HL-60/S4 (cell line): ENCODE results near the gene MARCHF9.

ENCODE experiments used
- in situ Hi-C: fragments of 300-500 bp; cut with MboI; formaldehyde crosslinking; loops from 2 replicates; pipeline ENCODE4 v1.14.3; 2022; ENCODE audit warnings: low sequenced_read_pairs

Gene MARCHF9

DNA sequence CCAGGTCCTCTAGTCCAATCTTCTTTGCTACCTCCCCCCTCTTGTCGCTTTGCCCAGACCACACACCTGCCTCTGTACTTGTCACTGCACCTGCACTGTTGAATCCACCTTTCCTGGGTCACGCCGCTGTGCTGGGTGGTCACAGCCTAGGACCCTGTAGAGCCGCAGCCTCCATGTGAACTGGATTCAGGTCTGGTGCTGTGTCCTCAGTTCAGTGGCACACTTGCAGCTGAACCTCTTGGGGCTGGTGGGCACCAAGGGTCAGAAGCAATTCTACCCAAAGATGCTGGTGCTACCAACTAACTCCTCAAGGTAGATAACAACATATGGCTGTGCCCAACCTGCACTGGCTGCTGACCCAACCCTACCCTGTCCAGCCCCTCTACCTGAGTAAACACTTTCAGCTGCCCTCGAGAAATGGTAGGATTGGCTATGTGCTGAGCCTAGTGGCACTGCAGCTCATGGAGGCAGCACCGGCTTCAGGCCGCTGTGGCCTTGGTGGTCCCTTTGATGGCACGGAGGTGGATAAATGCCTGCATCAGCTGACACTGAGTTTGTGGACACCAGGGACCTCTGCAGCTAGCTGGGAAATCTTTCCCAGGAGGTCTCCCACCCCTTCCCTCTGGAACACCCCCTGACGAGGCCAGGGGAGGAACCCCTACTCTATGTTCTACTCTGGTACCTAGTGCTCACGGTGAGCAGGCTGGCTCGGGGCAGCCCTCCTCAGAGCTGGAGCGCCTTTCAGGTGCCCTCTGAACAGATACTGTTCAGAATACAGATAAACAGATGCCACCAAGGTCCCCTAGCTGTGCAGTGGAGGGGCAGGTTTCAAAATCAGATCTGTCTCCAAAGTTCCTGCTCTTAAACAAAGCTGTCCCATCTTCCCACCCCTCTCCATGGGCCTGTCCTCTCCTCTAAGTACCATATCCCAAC lies 30.6 kb upstream of the MARCHF9 start:
- in situ Hi-C loops, result no loop called here

DNA sequence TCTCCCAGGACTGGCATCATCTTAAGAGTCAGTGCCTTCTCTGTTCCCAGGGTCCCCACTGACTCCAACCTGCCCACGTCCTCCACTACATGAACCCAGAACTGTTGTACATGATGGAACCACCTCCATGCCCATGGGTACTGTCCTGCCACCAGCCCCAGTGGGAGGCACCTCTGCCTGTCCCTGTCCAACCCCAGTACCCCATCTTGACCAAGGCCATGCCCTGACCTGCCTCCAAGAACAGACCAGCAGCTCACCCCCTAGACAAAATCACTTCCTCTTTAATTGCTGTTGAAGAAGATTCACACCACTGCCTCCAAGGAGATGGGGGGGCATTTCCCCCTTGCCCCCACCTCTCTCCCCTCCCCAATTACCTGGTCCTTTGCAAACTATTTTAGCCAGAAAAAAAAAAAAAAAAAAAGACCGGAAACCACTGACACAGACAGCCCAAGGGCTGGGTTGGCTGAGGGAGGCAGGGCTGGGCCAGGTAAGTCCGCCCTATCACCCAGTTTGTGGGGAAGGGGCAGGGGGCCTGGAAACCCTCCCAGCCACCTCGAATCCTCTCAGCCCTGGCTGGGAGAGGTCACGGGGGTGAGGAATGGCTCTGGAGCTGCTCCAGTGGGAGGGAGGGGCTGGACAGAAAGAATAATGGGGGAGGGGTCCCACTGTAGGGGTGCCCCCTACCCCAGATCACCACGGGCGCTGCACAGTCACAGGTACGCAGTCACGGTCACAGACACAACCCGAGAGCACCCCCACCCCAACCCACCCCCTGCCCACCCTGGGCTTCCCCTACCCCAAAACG lies 29.8 kb upstream of the MARCHF9 start:
- in situ Hi-C loops, result no loop called here

DNA sequence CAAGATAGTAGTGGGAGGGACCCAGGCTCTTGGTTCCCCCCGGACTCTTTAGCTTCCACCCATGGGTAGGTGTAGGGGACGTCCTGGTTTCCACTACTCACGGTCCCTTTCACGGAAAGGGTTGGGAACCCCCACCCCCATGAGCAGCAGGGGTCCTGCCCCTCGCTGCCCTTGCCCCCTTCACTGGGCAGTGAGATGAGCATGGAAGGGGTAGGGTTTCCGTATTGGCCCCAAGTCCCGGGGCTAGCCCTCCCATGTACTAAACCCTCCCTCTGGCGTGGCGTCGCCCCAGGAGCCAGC lies 29.1 kb upstream of the MARCHF9 start:
- in situ Hi-C loops, result no loop called here

DNA sequence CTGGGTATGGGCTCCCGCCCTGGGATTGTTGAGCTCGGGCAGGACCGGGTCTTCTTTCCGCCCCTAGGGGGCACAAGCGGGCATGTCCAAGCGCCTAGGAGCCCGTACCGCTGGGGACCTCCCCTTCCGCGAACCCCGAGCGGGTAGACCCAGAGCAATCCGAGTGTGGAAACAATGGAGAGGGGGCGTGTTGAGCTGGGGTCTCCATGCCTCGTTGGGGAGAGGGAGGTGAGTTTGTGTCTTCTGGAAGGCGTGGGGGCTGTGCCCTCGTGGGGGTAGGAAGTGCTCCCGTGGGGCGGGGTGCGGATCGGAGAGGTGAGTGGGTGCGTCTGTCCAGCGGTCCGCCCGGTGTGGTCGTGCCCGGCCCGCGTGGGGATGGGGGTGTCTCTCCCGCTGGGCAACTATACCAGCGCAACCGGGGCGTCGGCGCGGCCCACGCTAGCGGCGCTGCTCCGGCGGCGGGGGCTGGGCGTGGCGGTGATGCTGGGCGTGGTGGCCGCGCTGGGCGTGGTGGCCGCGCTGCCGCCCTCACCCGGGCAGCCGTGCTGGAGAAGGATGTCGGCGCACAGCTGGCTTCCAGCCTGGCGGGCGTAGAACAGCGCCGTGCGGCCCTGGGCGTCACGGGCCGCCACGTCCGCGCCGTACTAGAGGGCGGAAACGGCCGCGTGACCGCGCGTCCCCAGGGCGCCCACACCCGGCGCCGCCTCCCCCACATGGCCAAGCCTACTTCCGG lies 28.6 kb upstream of the MARCHF9 start:
- in situ Hi-C loops, result no loop called here

DNA sequence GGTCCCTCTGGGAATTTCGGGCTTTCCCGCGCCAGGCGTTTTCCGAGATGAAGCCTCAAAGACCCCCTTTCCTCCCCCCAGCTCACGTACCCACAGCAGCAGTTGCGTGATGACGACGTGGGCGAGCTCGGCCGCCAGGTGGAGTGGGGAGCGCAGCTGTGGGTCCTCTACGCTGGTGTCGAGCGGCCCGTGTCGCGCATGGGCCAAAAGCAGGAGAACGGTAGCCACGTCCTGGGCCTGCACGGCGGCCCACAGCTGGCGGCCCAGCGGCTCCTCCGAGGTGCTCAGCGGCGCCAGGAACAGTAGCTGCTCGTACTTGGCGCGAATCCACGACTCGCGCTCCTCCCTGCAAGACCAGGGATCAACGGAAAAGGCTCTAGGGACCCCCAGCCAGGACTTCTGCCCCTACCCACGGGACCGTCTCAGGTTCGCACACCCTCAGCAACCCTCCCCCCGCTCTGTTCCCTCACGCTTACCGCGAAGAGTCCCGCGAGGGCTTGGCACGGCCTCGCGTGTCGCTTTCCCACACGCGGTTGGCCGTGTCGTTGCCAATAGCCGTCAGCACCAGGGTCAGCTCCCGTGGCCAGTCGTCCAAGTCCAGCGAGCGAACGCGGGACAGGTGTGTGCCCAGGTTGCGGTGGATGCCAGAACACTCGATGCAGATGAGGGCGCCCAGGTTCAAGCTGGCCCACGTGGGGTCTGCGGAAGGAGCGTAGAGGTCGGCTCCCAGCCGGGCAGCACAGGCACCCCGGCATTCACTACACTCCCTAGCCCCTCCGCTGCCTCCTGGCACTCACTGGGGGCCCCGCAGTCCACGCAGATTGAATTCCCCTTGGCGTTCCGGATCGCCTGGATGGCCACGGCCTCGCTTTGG lies 27.8 kb upstream of the MARCHF9 start:
- in situ Hi-C loops, result no loop called here

DNA sequence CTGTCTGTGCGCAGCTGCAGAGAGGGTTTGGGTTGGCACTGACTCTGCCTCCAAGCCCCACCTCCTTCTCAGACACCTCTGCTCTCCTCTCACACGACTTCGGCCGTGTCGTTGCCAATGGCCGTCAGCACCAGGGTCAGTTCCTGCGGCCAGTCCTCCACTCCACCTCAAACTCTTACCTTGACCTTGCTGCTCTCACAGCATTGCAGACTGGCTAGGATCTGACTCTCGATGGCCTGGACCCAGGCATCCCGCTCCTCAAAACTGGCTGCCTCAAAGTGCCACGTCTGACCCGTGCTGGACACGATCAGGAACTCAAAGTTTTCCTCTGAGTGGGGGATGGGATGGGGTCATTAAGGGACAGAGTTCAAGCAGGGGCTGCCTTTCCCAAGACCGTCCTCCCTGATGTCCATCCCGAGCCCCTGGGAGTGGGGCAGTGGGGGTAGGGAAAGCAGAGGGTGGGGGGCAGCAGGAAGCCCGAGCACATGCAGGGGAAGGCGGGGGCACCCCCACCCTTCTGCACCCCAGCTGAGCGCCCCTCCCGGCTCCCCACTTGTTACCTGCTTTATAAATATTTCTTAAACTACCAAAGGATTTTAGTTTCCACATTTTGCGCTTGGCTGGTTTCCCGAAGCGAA lies 27.0 kb upstream of the MARCHF9 start:
- in situ Hi-C loops, result no loop called here

DNA sequence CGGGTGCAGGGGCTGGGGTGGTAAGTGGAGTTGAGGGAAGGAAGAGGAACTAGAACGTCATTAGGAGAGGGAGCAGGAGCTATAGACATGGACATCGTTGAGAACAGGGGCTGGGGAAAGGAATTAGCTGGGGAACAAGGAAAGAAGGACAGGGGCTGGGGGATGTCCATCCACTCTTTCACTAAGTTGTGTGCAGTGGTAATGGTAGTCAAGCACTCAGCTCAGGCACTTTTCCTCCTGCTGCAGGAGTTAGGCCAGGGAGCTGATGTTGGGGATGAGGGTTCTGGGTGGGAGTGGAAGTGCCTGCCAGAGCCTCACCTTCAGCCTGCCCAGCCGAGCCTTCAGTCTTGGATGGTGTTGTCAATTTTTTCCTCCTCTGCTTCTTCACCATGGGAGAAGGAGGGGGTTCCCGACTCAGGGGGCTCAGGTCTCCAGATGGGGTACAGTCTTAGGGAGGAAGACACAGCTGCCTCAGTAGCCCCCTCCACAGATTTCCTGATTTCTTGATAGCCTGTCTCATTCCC lies 25.5 kb upstream of the MARCHF9 start:
- in situ Hi-C loops, result no loop called here

DNA sequence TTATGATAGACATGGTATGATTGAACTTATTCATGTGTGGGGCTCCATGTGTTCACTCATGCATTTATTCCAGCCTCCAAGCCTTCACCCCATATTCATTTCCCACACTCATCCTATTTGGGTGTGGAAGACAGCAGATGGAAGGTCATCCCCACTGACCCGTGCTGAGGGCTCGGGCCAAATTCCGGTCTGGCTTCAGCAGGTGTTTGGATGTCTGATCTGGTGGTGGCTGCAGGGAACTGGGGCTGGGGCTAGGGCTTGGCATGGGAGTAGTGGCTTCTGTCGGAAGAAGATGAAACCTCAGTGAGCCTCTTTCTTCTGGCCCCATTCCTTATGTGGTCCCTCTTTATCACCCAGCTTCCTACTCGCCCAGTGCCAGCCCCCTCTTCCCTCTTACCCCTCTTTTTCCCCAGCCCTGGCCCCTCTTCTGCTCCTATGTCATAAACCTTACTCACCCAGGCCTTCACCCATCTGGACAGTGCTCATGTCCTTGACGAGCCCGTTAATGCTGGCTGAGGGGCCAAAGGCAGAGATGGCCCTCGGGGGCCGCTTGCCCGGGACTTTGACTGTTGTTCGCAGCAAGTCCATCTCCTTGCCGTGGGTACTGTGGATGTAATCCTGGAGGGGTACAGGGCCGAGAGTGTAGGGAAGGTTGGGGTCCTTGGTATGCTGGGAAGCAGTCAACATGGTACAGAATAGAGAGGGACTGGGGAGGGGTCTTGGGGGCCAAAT lies 24.4 kb upstream of the MARCHF9 start:
- in situ Hi-C loops, result no loop called here

DNA sequence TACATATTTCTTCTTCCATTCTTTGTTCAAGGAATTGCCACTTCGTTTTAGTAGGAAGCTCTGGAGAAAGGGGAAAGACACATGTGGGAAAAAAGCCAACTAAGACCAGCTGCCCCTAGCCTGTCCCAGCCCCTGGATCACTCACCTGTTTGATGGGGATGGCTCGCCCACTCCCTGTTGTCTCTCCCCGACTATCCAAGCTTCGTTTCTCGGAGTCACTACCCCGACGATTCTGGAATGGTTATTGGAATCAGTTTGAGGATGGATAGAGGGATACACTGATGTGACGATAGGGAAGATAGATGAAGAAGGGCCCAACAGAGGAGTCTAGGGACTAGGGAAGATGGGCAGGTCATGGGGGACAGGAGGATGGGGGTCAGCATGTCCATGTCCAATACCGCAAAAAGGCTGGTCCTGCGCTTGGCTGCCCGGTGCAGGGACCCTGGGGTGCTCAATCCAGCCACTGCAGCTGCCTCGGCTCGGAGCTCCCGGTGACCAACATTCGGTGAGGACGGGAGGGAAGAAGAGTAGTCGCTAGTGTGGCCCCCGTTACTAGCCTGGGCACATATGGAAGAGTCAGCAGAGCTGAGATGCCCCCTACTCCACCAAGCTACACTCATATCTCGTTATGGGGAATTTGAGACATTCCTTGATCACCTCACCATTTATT lies 23.4 kb upstream of the MARCHF9 start:
- in situ Hi-C loops, result no loop called here

DNA sequence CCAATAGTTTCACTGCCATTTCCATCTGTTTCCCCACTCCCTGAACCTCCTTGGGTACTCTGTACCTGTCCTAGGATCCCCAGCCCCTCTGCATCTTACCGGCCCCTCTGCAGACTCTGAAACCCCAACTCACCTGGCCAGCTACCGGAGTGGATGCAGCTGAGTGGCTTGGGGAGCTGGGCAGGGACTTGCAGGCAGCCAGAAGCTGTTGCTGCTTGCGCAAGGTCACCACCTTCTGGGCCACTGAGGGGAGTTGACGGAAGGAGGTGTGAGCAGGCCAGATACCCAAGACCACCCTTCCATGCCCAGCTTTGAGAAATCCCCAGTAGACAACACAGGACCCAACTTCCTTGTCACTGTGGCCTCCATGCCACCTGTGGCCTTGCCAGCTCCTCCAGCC lies 22.6 kb upstream of the MARCHF9 start:
- in situ Hi-C loops, result no loop called here

DNA sequence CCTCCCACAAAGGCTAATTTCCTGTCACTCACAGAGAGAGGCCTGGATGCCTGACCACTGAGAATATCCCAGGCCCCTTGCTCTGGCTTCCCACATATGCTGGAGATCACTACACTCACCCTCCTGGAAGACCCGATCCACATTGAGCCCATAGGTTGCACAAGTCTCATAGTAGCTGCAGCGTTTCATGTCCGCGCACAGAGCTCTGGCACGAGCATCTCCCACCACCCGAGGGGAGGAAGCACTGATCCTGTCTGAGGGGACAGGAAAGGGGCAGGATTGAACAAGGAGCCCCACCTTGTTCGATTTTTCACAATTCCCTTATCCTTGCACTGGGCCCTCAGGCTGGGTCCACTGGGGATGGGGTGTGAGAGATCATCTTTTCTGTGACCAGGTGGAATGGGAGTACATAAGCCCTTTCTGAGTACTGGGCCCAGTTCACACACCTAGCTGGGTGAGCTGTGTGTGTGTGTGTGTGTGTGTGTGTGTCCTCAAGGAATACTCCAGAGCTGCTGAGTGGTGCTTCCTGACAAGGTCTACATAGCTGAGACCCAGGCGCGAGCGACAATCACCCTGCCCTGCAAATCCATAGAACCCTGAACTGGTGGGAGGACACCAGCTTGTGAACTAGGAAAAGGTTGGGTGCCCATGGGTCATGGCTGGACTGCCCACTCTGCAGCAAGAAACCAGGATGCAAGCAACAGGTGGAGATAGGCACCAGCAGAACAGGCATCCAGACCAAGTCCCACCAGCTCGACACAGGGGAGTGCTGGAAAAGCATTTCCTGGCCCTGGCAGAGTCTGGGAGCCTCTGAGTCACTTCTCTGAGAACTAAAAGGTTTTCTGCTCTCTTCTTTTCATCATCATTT lies 21.9 kb upstream of the MARCHF9 start:
- in situ Hi-C loops, result no loop called here

DNA sequence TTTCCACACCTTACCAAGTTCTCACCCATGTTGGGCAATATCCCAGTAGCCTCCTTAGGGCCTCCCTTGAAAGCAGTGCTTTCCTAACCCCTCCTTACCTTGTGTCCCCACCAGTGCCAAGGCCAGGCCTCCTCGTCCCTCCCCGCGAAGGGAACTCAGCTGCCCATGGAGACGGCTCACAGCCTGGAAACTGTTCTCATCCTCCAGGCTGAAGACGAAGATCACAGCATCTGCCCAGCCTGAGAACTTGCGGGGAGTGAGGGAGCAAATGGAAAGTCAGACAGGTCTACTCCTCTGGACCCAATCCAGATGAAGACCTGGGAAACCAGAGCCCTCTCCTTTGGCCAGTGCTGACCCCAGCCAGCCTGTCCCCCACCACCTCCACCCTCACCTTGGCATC lies 21.0 kb upstream of the MARCHF9 start:
- in situ Hi-C loops, result no loop called here

DNA sequence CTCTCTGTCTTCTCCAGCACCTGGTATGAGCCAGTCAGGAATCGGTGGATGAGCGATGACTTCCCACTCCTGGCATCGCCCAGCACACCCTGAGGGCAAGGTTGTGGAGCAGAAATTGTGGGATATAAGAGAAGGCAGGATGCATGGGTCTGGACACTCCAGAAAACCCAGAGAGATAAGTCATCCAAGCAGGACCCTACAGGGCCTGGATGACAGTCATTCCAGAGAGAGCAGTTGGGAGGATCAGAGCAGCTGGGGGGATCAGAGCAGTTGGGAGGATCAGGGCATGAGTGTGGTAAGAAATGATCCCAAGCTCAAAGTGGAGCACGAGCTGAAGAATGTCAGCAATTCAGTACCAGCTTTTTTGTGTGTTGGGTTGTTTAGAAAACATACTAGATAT lies 20.3 kb upstream of the MARCHF9 start:
- in situ Hi-C loops, result no loop called here

DNA sequence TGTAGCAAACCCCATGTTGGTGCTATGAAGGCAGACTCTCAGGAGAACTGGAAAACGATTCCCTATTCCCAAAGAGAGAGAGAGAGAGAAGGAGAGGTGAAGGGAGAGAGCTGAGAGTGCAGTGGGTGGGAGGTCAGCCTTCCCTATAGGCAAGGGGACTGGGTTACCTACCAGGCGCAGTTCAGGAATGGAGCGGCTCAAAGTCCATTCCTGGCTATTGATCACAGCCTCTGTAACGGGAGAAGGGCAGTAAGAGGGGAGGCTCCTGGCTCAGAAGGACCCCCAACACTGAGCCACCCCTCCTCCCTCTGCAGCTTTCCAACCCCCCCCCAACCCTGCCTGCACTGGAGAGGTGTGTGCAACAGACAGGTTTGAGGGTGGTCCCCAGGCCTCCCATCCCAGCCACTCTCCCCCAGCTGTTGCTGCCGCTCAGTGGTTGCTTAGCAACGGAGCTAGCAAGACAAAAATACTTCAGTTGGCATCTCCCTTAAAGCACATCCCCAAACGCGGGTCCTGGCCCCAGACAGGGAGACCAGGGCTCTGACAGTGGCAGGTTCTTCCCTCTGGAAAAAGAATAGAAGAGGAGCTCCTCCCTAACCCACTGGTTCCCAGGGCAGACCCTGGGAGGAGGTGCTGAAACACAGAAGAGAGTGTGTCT lies 19.6 kb upstream of the MARCHF9 start:
- in situ Hi-C loops, result no loop called here

DNA sequence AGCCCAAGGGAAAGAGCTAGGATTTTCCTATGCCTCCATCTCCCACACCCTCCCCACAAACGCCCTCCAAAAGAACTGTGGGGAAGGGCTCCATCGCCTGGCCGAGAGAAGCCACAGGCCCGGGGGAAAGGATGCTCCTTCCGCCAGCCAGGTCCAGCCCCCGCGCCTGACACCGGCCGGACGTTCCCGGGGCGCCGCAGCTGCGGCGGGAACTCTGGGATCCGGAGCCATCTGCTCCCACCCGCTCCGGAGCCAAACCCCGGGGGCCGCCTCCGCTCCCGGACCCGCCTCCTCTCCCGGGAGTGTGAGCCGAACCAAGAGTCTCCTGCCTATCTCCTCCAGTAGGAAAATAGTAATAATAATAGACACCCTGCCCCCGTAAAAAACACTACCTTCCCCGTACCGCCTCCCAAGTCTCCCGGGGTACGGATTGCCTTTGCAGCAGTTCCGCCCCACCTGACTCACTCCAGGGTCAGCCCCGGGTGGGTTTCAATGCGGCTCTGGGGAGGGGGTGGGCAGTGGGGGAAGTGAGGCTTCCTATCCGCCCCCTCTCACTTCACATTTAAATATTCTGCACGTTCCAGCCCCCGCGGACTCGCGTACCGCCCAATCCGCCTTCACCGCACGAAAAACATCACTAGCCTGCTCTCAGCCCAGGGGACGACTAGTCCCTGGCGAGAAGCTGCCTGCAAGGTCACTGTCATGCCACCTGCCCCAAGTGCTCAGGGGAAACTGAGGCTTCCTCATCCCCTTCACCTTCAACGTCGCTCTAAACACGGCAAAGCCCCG lies 18.8 kb upstream of the MARCHF9 start:
- in situ Hi-C loops, result no loop called here

DNA sequence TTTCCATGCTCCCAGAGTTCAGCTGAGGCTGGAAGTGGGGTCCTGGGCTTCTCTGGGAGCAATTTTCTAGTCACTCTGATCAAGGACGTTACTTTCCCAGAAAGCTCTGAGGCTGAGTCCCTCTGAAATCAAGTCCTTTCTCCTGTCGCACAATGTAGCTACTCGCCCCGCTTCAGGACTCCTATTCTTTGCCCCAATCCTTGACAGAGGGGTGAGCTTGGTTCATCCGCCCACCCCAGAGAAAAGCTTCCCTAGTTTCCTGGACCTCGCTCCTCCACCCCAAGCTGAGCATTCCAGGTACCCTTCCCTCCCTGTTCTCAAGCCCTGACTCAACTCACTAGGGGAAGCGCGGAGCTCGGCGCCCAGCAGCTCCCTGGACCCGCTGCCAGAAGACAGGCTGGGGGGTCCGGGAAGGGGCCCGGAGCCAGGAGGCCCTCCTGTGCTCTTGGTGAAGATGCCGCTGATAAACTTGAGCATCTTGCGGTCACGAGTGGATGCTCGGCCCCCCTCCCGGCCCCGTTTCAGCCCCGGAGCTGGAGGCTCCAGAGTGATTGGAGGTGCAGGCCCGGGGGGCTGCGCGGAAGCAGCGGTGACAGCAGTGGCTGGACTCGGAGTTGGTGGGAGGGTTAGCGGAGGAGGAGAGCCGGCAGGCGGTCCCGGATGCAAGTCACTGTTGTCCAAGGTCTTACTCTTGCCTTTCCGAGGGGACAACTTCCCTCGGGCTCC lies 18.0 kb upstream of the MARCHF9 start:
- in situ Hi-C loops, result no loop called here
